Activated CD4-positive, alpha-beta T cell treated with anti-CD3 and anti-CD28 coated beads for 36 hours (primary cell): Measurements from ENCODE around the gene CTIF. TPM values are rescaled to one million over a fixed set of nuclear protein-coding genes. Genes with fewer than 3 reads are reported as not detected.

Source experiments
- ATAC-seq: fragments of 200-7000 bp; cut with Tn5 transposase; one replicate; pipeline ENCODE4 v1.10.0; 2021; ENCODE audit warnings: mild to moderate bottlenecking, moderate library complexity
- CTCF ChIA-PET: fragments of 350-600 bp; sonication (Branson Sonifier 250); formaldehyde crosslinking; loops from one replicate; lab custom pipeline; 2021; ENCODE audit warnings: antibody characterized with exemption; lab: Charles Lee
- POLR2A ChIA-PET: fragments of 350-600 bp; sonication (Branson Sonifier 250); formaldehyde crosslinking; loops from one replicate; lab custom pipeline; 2021; ENCODE audit warnings: antibody characterized with exemption, inconsistent platforms; lab: Charles Lee
- DNase-seq: peaks from one replicate; pipeline ENCODE4 v3.0.0-alpha.2; 2020
- H3K27ac Mint-ChIP-seq: one replicate; pipeline ENCODE4 v1.8.0; 2021; ENCODE audit warnings: mixed read lengths
- H3K27me3 Mint-ChIP-seq: one replicate; pipeline ENCODE4 v1.8.0; 2021; ENCODE audit warnings: mixed read lengths
- H3K36me3 Mint-ChIP-seq: one replicate; pipeline ENCODE4 v1.8.0; 2021; ENCODE audit warnings: low read depth, mixed read lengths
- H3K4me1 Mint-ChIP-seq: one replicate; pipeline ENCODE4 v1.8.0; 2021; ENCODE audit warnings: mixed read lengths
- H3K4me3 Mint-ChIP-seq: one replicate; pipeline ENCODE4 v1.8.0; 2021; ENCODE audit warnings: mild to moderate bottlenecking, moderate library complexity, mixed read lengths
- H3K9me3 Mint-ChIP-seq: one replicate; pipeline ENCODE4 v1.8.0; 2021; ENCODE audit warnings: low read depth, mixed read lengths
- intact Hi-C, 2 experiments: fragments of 100-400 bp; cut with DNase I in 1 of 2; cut with micrococcal nuclease in 1 of 2; formaldehyde crosslinking; loops; one replicate each; pipeline versions ENCODE4 v1.14.2 to v1.15.1; 2022 to 2024; cut with DNase I, micrococcal nuclease
- total RNA-seq, 2 experiments: library from RNA; stranded (reverse); gene quantifications; one replicate each; pipeline ENCODE4 v1.2.3, GENCODE V29; 2021

The CTIF gene
- total RNA-seq, 2 experiments from 2014 or later, result 4.5 to 5.3 TPM

- H3K27ac Mint-ChIP-seq, result no peak overlapping the region
- ChIA-PET POLR2A (no interaction called here), CTCF (no interaction called here)
- no peak overlapping the region for H3K4me3 Mint-ChIP-seq
- DNase-seq (no peak), ATAC-seq (no peak)
- intact Hi-C loops, result no loop called here
- no peaks in the 10 kb centered on the region for H3K4me1 Mint-ChIP-seq
- H3K36me3 Mint-ChIP-seq, result no peaks in the 10 kb centered on the region
- H3K27me3 Mint-ChIP-seq, result no peaks in the 10 kb centered on the region
- H3K9me3 Mint-ChIP-seq, result no peaks in the 10 kb centered on the region
Measured at GRCh38 chr18:48597110-48597509, 58.3 kb downstream of the CTIF start.

GRCh38 chr18:48597671-48598070, 58.8 kb downstream of the CTIF start:
- Mint-ChIP-seq H3K27me3 (no peaks in the 10 kb centered on the region), H3K4me1 (no peaks in the 10 kb centered on the region), H3K4me3 (no peak overlapping the region), H3K9me3 (no peaks in the 10 kb centered on the region), H3K27ac (no peak overlapping the region), H3K36me3 (no peaks in the 10 kb centered on the region)
- ChIA-PET CTCF (interaction anchor here (0.6 kb wide), 1 partner anchor 1063 kb away, joined by 3 read pairs; no protein-coding TSS in a partner anchor), POLR2A (no interaction called here)
- intact Hi-C loops, result no loop called here
- DNase-seq, result no peak
- no peak for ATAC-seq

GRCh38 chr18:48599391-48599790, 60.6 kb downstream of the CTIF start:
- CTCF ChIA-PET, result no interaction called here
- DNase-seq (no peak), ATAC-seq (no peak)
- no peaks in the 10 kb centered on the region for H3K36me3 Mint-ChIP-seq
- no peak overlapping the region for H3K27ac Mint-ChIP-seq
- intact Hi-C loops, result no loop called here
- no peaks in the 10 kb centered on the region for H3K9me3 Mint-ChIP-seq
- H3K4me1 Mint-ChIP-seq, result no peaks in the 10 kb centered on the region
- no peaks in the 10 kb centered on the region for H3K27me3 Mint-ChIP-seq
- H3K4me3 Mint-ChIP-seq, result no peak overlapping the region
- POLR2A ChIA-PET, result no interaction called here

GRCh38 chr18:48600046-48600445, 61.2 kb downstream of the CTIF start:
- no peaks in the 10 kb centered on the region for H3K36me3 Mint-ChIP-seq
- H3K27ac Mint-ChIP-seq, result no peak overlapping the region
- H3K4me1 Mint-ChIP-seq, result no peaks in the 10 kb centered on the region
- no peaks in the 10 kb centered on the region for H3K9me3 Mint-ChIP-seq
- DNase-seq, result no peak
- CTCF ChIA-PET, result no interaction called here
- no peak overlapping the region for H3K4me3 Mint-ChIP-seq
- ATAC-seq, result no peak
- POLR2A ChIA-PET, result no interaction called here
- no peaks in the 10 kb centered on the region for H3K27me3 Mint-ChIP-seq
- intact Hi-C loops, result no loop called here

- intact Hi-C loops, result no loop called here
- no peak overlapping the region for H3K27ac Mint-ChIP-seq
- POLR2A ChIA-PET, result no interaction called here
- ATAC-seq (no peak), DNase-seq (no peak)
- H3K27me3 Mint-ChIP-seq, result no peaks in the 10 kb centered on the region
- H3K9me3 Mint-ChIP-seq, result no peaks in the 10 kb centered on the region
- H3K4me3 Mint-ChIP-seq, result no peak overlapping the region
- no peaks in the 10 kb centered on the region for H3K36me3 Mint-ChIP-seq
- H3K4me1 Mint-ChIP-seq, result no peaks in the 10 kb centered on the region
- CTCF ChIA-PET, result no interaction called here
Measured at GRCh38 chr18:48600456-48601090, 61.7 kb downstream of the CTIF start.

- no peaks in the 10 kb centered on the region for H3K4me1 Mint-ChIP-seq
- CTCF ChIA-PET, result no interaction called here
Measured at GRCh38 chr18:48601343-48601742, 62.5 kb downstream of the CTIF start.

DNA sequence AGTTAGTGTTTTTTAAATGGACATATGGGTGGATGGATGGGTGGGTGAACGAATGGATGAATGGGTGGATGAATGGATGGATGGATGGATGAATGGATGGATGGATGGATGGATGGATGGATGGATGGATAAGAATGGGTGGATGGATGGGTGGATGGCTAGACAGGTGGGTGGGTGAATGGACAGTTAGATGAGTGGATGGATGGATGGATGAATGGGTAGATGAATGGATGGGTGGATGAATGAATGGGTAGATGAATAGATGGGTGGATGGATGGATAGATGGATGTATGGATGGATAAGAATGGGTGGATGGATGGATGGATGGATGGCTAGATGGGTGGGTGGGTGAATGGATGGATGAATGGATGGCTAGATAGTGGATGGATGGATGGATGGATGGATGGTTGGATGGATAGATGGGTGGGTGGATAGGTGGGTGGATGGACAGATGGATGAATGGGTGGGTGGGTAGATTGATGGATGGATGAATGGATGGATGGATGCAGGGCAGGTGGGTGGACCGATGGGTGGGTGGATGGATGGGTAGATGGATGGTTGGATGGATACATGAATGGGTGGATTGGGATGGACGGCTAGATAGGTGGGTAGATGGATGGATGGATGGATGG, 64.0 kb downstream of the CTIF start:
- Mint-ChIP-seq H3K27ac (no peak overlapping the region), H3K9me3 (no peaks in the 10 kb centered on the region), H3K4me3 (no peak overlapping the region), H3K36me3 (no peaks in the 10 kb centered on the region), H3K4me1 (no peaks in the 10 kb centered on the region), H3K27me3 (no peaks in the 10 kb centered on the region)
- DNase-seq, result no peak
- no peak for ATAC-seq
- ChIA-PET CTCF (no interaction called here), POLR2A (no interaction called here)
- intact Hi-C loops, result no loop called here

More at GRCh38 chr18:48601343-48601742, 62.5 kb downstream of the CTIF start:
- DNase-seq (no peak), ATAC-seq (no peak)
- no peak overlapping the region for H3K4me3 Mint-ChIP-seq
- H3K9me3 Mint-ChIP-seq, result no peaks in the 10 kb centered on the region
- H3K27me3 Mint-ChIP-seq, result no peaks in the 10 kb centered on the region
- POLR2A ChIA-PET, result no interaction called here
- intact Hi-C loops, result no loop called here
- H3K27ac Mint-ChIP-seq, result no peak overlapping the region
- H3K36me3 Mint-ChIP-seq, result no peaks in the 10 kb centered on the region

DNA sequence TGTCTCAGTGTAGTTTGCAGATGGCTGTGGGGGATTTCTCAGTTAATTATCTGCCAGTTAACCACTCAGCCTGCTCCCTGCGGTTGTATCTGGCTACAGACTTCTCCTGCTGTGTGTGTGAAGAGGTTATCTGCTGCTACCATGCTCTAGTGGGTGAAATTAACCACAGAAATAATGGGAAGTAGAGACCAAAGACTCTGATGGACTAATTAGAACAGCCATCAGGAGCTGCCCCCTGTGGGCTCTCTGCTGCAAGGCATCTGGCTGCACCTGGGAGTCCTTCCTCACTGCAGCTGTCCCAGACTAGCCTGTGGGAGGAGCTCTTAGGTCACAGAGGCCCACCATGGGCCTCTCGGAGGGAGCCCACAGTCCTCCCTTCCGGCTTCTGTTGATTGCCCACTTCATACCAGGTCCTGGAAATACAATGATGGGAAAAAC, 66.6 kb downstream of the CTIF start:
- ChIA-PET CTCF (interaction anchor here (0.9 kb wide), 1 partner anchor 159 kb away, joined by 3 read pairs; no protein-coding TSS in a partner anchor), POLR2A (no interaction called here)
- ATAC-seq, result no peak
- no peaks in the 10 kb centered on the region for H3K4me1 Mint-ChIP-seq
- no peaks in the 10 kb centered on the region for H3K9me3 Mint-ChIP-seq
- no peak overlapping the region for H3K27ac Mint-ChIP-seq
- DNase-seq, result no peak
- intact Hi-C loops, result no loop called here
- no peaks in the 10 kb centered on the region for H3K36me3 Mint-ChIP-seq
- H3K27me3 Mint-ChIP-seq, result no peaks in the 10 kb centered on the region
- no peak overlapping the region for H3K4me3 Mint-ChIP-seq

GRCh38 chr18:48607056-48607984, 68.5 kb downstream of the CTIF start:
- ChIA-PET CTCF (interaction anchor here (0.8 to 1.3 kb wide), 2 partner anchors 12 to 14 kb away, joined by 3 read pairs; no protein-coding TSS in a partner anchor), POLR2A (no interaction called here)
- DNase-seq, result no peak
- H3K27me3 Mint-ChIP-seq, result no peaks in the 10 kb centered on the region
- no peak overlapping the region for H3K27ac Mint-ChIP-seq
- intact Hi-C loops, result no loop called here
- no peaks in the 10 kb centered on the region for H3K36me3 Mint-ChIP-seq
- H3K4me3 Mint-ChIP-seq, result no peak overlapping the region
- ATAC-seq, result no peak
- H3K9me3 Mint-ChIP-seq, result no peaks in the 10 kb centered on the region
- H3K4me1 Mint-ChIP-seq, result no peaks in the 10 kb centered on the region

DNA sequence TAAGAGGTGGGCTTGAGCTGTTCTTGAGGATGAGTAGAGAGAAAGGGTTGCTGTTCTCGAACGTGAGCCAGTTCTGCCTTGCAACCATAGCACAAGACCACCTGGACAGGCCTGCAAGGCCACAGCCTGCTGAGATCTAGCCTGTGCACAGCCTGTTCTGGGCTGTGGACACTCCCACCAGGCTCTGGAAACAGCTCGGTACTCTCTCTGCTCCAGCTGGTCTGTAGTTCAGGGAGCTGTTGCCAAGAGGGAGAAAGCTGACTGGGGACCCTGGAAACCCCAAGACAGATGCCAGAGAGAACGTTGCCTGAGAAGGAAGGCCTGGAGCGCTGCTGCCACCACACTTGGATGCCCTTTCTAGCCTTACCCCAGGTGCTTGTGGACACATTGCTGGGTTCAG, 69.8 kb downstream of the CTIF start:
- no peak for DNase-seq
- H3K36me3 Mint-ChIP-seq, result no peaks in the 10 kb centered on the region
- ChIA-PET CTCF (interaction anchor here (1.5 kb wide), 1 partner anchor 163 kb away, joined by 4 read pairs; no protein-coding TSS in a partner anchor), POLR2A (no interaction called here)
- H3K9me3 Mint-ChIP-seq, result no peaks in the 10 kb centered on the region
- ATAC-seq, result no peak
- intact Hi-C loops, result no loop called here
- no peak overlapping the region for H3K4me3 Mint-ChIP-seq
- no peak overlapping the region for H3K27ac Mint-ChIP-seq
- no peaks in the 10 kb centered on the region for H3K27me3 Mint-ChIP-seq
- H3K4me1 Mint-ChIP-seq, result no peaks in the 10 kb centered on the region

- CTCF ChIA-PET, result interaction anchor here (1.5 kb wide), 1 partner anchor 164 kb away, joined by 4 read pairs; no protein-coding TSS in a partner anchor
- H3K27me3 Mint-ChIP-seq, result no peaks in the 10 kb centered on the region
Measured at GRCh38 chr18:48609114-48609513, 70.3 kb downstream of the CTIF start.

More at GRCh38 chr18:48609114-48609513, 70.3 kb downstream of the CTIF start:
- no peak for DNase-seq
- intact Hi-C loops, result no loop called here
- no peak for ATAC-seq
- Mint-ChIP-seq H3K4me1 (no peaks in the 10 kb centered on the region), H3K4me3 (no peak overlapping the region), H3K36me3 (no peaks in the 10 kb centered on the region), H3K27ac (no peak overlapping the region), H3K9me3 (no peaks in the 10 kb centered on the region)
- POLR2A ChIA-PET, result no interaction called here
